B cell (primary cell): ENCODE data around the gene NELL1. TPM values are rescaled to one million over a fixed set of nuclear protein-coding genes. Genes with fewer than 3 reads are reported as not detected.

Experiments used
- ATAC-seq: fragments of 200-7000 bp; cut with Tn5 transposase; one replicate; pipeline ENCODE4 v1.10.0; 2021; ENCODE audit warnings: low read depth, mild to moderate bottlenecking, moderate number of reproducible peaks, moderate library complexity
- CTCF ChIA-PET: fragments of 350-600 bp; sonication (Branson Sonifier 250); formaldehyde crosslinking; loops from one replicate; lab custom pipeline; 2021; ENCODE audit warnings: antibody characterized with exemption, inconsistent platforms; lab: Charles Lee
- POLR2A ChIA-PET: fragments of 350-600 bp; sonication (Branson Sonifier 250); formaldehyde crosslinking; loops from one replicate; lab custom pipeline; 2021; ENCODE audit warnings: antibody characterized with exemption; lab: Charles Lee
- DNase-seq: peaks from one replicate; pipeline ENCODE4 v3.0.0; 2013
- H2AFZ ChIP-seq: 2 replicates; pipeline ENCODE4 v1.6.1; 2012; ENCODE audit warnings: mild to moderate bottlenecking, low read depth, low read length; ENCODE audit not compliant: insufficient read depth, poor library complexity, severe bottlenecking
- H3K27ac ChIP-seq, 2 donors: 1 replicate in 1 of 2; 2 replicates in 1 of 2; pipeline ENCODE4 v1.5.1; 2012 to 2013; ENCODE audit warnings: low read length in 2 of 2, mild to moderate bottlenecking in 2 of 2, moderate library complexity in 1 of 2
- H3K27me3 ChIP-seq, 4 experiments: fragments of 200-600 bp in 1 of 4; sonication (generic) in 1 of 4; replicated peaks in 1 of 4; 1 replicate in 2 of 4; 2 replicates in 2 of 4; pipeline versions ENCODE4 v1.6.1 to v1.7.0; 2013 to 2016; ENCODE audit warnings: low read length in 3 of 4, mild to moderate bottlenecking in 2 of 4, mixed read lengths in 1 of 4, moderate library complexity in 1 of 4; ENCODE audit not compliant: insufficient read depth in 4 of 4, control insufficient read depth in 3 of 4; ENCODE audit errors: control extremely low read depth in 1 of 4
- H3K36me3 ChIP-seq, 2 experiments: replicated peaks in 1 of 2; 1 replicate in 1 of 2; 2 replicates in 1 of 2; pipeline versions ENCODE4 v1.6.1 to v1.7.1; 2013; ENCODE audit warnings: low read length in 1 of 2; ENCODE audit not compliant: insufficient read depth in 2 of 2, control insufficient read depth in 1 of 2; ENCODE audit errors: control extremely low read depth in 1 of 2, extremely low read depth in 1 of 2
- H3K4me1 ChIP-seq, 2 donors: fragments of 200-600 bp in 1 of 2; sonication (generic) in 1 of 2; 1 replicate in 1 of 2; 2 replicates in 1 of 2; pipeline versions ENCODE4 v1.5.1 to v1.6.1; 2013 to 2017; ENCODE audit warnings: low read length in 2 of 2; ENCODE audit not compliant: control insufficient read depth in 2 of 2, insufficient read depth in 2 of 2
- H3K4me2 ChIP-seq: replicated peaks from 2 replicates; pipeline ENCODE3; 2012; ENCODE audit warnings: mild to moderate bottlenecking, low read depth, low read length; ENCODE audit not compliant: poor library complexity, severe bottlenecking
- H3K4me3 ChIP-seq, 5 experiments: fragments of 200-600 bp in 1 of 5; sonication (generic) in 1 of 5; 1 replicate in 3 of 5; 2 replicates in 2 of 5; pipeline versions ENCODE4 v1.5.1 to v1.7.0; 2011 to 2016; ENCODE audit warnings: low read length in 4 of 5, mild to moderate bottlenecking in 4 of 5, low read depth in 2 of 5, control low read depth in 1 of 5, moderate library complexity in 1 of 5; ENCODE audit not compliant: insufficient read depth in 1 of 5; ENCODE audit errors: control extremely low read depth in 1 of 5, extremely low read depth in 1 of 5
- H3K79me2 ChIP-seq: fragments of 200-600 bp; sonication (generic); one replicate; pipeline ENCODE4 v1.6.0; 2016; ENCODE audit warnings: low read length; ENCODE audit not compliant: control insufficient read depth, insufficient read depth
- H3K9ac ChIP-seq: fragments of 200-600 bp; sonication (generic); 2 replicates; pipeline ENCODE4 v1.6.1; 2017; ENCODE audit warnings: mild to moderate bottlenecking, low read length, moderate library complexity
- H3K9me3 ChIP-seq, 3 donors: one replicate each; pipeline versions ENCODE4 v1.6.1 to v1.7.1; 2013; ENCODE audit warnings: low read length in 2 of 3; ENCODE audit not compliant: control insufficient read depth in 2 of 3, insufficient read depth in 1 of 3; ENCODE audit errors: control extremely low read depth in 1 of 3
- H4K20me1 ChIP-seq: 2 replicates; pipeline ENCODE4 v1.6.0; 2012; ENCODE audit warnings: mild to moderate bottlenecking, low read length; ENCODE audit not compliant: insufficient read depth, control insufficient read depth, poor library complexity, severe bottlenecking
- H3K27ac Mint-ChIP-seq: one replicate; pipeline ENCODE4 v1.8.0; 2021; ENCODE audit warnings: mixed read lengths
- H3K27me3 Mint-ChIP-seq: one replicate; pipeline ENCODE4 v1.8.0; 2021; ENCODE audit warnings: mixed read lengths
- H3K4me1 Mint-ChIP-seq: one replicate; pipeline ENCODE4 v1.8.0; 2021; ENCODE audit warnings: mixed read lengths
- H3K4me3 Mint-ChIP-seq: one replicate; pipeline ENCODE4 v1.8.0; 2021; ENCODE audit warnings: mixed read lengths
- H3K9me3 Mint-ChIP-seq: one replicate; pipeline ENCODE4 v1.8.0; 2022; ENCODE audit warnings: mixed read lengths; ENCODE audit not compliant: insufficient read depth
- EZH2 ChIP-seq: IDR thresholded peaks from 2 replicates; pipeline ENCODE4 v1.6.1; 2012; ENCODE audit warnings: borderline replicate concordance, low read depth, mild to moderate bottlenecking, moderate library complexity, low read length; ENCODE audit not compliant: insufficient read depth, poor library complexity, severe bottlenecking
- WGBS: methylation state at CpG from one replicate; pipeline ENCODE4 v1.1.5; 2013; ENCODE audit warnings: missing lambda C conversion rate; ENCODE audit not compliant: insufficient coverage; 5-methylcytosine and 5-hydroxymethylcytosine counted together
- intact Hi-C: fragments of 100-400 bp; cut with micrococcal nuclease; formaldehyde crosslinking; loops from one replicate; pipeline ENCODE4 v1.10.0; 2022
- polyA plus RNA-seq: library from polyadenylated mRNA; depleted of rRNA; stranded (reverse); fragments of >200 nt; gene quantifications from 2 replicates; pipeline ENCODE4 v1.2.3, GENCODE V29; 2012
- total RNA-seq, 2 donors: library from RNA; stranded (reverse); fragments of 120-200 nt in 1 of 2; gene quantifications; 1 replicate in 1 of 2; 2 replicates in 1 of 2; pipeline versions ENCODE4 v1.2.3 to v1.2.4, GENCODE V29; 2013 to 2022
- TF ChIP-seq, protein P1 (sequence below): fragments of 200-600 bp; IDR thresholded peaks from one replicate; pipeline ENCODE4 v1.8.0; 2022; ENCODE audit warnings: antibody characterized with exemption, mild to moderate bottlenecking

Gene NELL1
- total and polyA plus RNA-seq, 2 donors (not counting 1 experiment from before 2014, with no cell fraction given): not detected

GRCh38 chr11:21564833-21565682 lies 895.7 kb downstream of the NELL1 start:
- Histone ChIP-seq H3K4me1 (peaks cover 9 to 13% of the 10 kb centered on the region in 2 donors), H3K27ac (no peak overlapping the region), H3K27me3 (no peaks in the 10 kb centered on the region), H4K20me1 (no peaks in the 10 kb centered on the region), H3K4me3 (no peak overlapping the region), H3K9ac (no peak overlapping the region), H3K4me2 (no peak overlapping the region), H2AFZ (no peak overlapping the region), H3K36me3 (no peaks in the 10 kb centered on the region), H3K9me3 (no peaks in the 10 kb centered on the region), H3K79me2 (no peaks in the 10 kb centered on the region)
- Mint-ChIP-seq H3K9me3 (peaks cover 3% of the 10 kb centered on the region), H3K27ac (no peak overlapping the region), H3K4me3 (no peak overlapping the region), H3K27me3 (no peaks in the 10 kb centered on the region), H3K4me1 (peaks cover 16% of the 10 kb centered on the region)
- ChIA-PET CTCF (no interaction called here), POLR2A (no interaction called here)
- DNase-seq: no peak
- no peak for TF ChIP-seq EZH2
- TF ChIP-seq, protein P1, sequence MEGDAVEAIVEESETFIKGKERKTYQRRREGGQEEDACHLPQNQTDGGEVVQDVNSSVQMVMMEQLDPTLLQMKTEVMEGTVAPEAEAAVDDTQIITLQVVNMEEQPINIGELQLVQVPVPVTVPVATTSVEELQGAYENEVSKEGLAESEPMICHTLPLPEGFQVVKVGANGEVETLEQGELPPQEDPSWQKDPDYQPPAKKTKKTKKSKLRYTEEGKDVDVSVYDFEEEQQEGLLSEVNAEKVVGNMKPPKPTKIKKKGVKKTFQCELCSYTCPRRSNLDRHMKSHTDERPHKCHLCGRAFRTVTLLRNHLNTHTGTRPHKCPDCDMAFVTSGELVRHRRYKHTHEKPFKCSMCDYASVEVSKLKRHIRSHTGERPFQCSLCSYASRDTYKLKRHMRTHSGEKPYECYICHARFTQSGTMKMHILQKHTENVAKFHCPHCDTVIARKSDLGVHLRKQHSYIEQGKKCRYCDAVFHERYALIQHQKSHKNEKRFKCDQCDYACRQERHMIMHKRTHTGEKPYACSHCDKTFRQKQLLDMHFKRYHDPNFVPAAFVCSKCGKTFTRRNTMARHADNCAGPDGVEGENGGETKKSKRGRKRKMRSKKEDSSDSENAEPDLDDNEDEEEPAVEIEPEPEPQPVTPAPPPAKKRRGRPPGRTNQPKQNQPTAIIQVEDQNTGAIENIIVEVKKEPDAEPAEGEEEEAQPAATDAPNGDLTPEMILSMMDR: no peak
- no peak for ATAC-seq
- 100% methylated on average over 1 of the region's 4 CpGs for WGBS
- intact Hi-C loops: no loop called here

DNA sequence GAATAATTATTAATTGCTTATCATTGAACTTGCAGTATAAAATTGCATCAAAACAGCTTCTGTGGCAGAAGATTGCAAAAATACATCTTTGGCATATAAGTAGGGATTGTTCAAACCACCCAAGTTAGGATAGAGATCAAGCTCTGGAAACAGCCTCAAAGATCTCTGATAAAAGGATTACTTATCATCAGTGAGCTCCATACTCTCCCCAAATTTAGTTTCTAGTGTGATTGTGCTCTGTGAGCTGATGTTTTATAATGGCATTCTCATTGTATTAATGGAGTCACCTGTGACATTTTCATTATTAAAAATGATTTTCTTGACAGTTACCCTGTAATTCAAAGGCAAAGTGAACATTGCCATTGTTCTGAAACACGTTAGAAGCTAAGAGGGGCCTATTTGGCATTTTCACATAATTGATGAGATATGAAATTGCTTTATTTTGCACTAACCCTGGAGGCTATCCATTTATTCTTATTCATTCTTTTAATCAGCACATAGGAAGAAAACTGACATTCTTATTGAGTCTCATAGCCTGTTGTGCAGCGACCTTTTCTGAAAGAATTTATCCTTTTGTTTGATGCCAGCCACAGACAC lies 897.2 kb downstream of the NELL1 start:
- Mint-ChIP-seq H3K4me1 (peaks cover 16% of the 10 kb centered on the region), H3K27me3 (no peaks in the 10 kb centered on the region), H3K9me3 (peaks cover 5% of the 10 kb centered on the region), H3K4me3 (no peak overlapping the region), H3K27ac (no peak overlapping the region)
- Histone ChIP-seq H3K27ac (no peak overlapping the region), H3K9me3 (no peaks in the 10 kb centered on the region), H3K4me2 (no peak overlapping the region), H3K36me3 (no peaks in the 10 kb centered on the region), H3K4me1 (peaks cover 9 to 13% of the 10 kb centered on the region in 2 donors), H3K27me3 (no peaks in the 10 kb centered on the region), H4K20me1 (no peaks in the 10 kb centered on the region), H2AFZ (no peak overlapping the region), H3K4me3 (no peak overlapping the region), H3K79me2 (no peaks in the 10 kb centered on the region), H3K9ac (no peak overlapping the region)
- CTCF ChIA-PET: no interaction called here
- no peak for ATAC-seq
- TF ChIP-seq, protein P1: no peak
- no peak for TF ChIP-seq EZH2
- intact Hi-C loops: no loop called here
- POLR2A ChIA-PET: no interaction called here
- DNase-seq: no peak
- 71% methylated on average over 1 of the region's 2 CpGs for WGBS
